Tongue (tissue), 2 donors: Measurements from ENCODE around the gene DDX51. TPM values are rescaled to one million over a fixed set of nuclear protein-coding genes. Genes with fewer than 3 reads are reported as not detected.
A peak's percentile ranks its signal among the peaks of the same experiment; 100 is the strongest.

Experiments
- DNase-seq: peaks from one replicate; pipeline ENCODE4 v3.0.0-alpha.2; 2015
- total RNA-seq: library from RNA; depleted of rRNA; stranded (reverse); fragments of >200 nt; gene quantifications from one replicate; pipeline ENCODE4 v1.2.3, GENCODE V29; 2014

The DDX51 gene
- total RNA-seq, 1 donor from 2014 or later, result 6.9 TPM

DNA sequence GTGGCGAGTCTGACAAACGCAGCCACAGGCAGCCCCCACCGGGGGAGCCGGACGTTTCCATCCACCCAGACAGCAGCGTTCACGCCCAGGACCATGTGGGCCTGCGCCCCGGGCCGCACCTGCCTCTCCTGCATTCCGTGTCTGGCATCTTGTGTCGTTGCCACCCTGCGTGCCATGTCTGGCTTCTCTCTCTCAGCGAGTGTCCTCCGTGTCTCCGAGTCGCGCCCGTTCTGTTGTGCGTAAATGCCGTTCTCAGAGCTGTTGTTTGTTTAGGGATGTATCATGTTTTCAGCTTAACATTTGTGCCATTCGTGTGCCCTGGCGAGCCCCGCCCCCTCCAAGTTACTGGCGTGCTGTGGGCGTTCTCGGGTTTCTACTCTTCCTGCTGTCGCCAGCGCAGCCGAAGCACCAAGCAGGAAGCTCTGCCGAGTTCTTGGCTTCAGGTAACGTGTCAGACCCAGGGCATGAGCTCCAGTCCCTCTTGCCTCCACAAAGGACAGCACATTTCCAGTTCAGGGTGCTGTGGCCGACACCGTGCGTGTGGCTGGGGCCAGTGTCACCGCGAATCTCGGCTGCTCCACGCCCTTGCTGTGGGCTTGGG lies 34.8 kb upstream of the DDX51 start:
- peak; percentile 31 for DNase-seq

DNA sequence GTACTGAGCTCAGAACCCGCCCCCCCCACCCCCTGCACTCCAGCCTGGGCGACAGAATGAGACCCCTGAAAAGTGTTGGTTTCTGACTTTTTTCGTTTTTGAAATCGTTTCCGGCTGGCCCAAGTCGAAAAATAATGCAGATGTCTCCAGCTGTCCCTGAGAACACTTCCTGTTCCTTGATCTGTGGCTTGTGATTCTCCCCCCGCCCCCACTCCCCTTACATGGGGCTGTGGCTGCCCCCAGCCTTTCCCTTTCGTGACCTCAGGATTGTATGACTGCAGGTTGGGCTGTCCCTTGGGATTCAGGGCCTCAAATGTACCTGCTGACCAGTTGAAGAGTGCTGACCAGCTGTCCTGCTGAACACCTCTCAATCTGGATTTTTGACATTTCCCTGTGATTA lies 34.2 kb upstream of the DDX51 start:
- DNase-seq, result no peak

DNA sequence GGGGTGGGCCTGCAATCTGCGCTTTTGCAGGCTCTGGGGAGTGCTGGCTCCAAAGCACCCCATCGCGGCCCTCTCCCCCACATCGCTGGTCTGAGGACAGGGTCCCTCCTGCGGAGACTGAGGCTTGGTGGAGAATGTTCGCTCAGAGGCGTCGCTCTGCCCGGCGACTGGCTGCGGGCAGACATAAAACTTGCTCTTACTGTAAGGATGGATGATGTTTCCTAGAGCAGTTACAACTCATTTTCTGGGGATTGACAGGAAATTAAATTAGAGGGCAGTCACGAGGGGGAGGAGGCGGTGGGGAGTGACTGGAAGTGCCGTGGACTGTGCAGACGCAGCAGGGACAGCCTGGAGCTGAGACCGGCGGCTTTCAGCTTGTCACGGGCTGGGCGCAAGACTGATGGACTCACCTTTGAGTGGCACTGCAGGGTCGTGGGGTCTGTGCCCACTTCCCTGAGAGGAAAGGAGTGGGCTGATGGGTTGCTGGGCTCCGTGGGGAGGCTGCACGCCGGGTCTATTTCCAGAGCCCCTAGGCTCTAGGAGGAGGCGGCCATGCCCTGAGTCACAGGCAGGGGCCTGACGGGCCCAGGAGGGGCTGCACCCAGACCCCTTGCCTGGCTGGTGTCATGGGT lies 32.9 kb upstream of the DDX51 start:
- DNase-seq, result no peak

DNA sequence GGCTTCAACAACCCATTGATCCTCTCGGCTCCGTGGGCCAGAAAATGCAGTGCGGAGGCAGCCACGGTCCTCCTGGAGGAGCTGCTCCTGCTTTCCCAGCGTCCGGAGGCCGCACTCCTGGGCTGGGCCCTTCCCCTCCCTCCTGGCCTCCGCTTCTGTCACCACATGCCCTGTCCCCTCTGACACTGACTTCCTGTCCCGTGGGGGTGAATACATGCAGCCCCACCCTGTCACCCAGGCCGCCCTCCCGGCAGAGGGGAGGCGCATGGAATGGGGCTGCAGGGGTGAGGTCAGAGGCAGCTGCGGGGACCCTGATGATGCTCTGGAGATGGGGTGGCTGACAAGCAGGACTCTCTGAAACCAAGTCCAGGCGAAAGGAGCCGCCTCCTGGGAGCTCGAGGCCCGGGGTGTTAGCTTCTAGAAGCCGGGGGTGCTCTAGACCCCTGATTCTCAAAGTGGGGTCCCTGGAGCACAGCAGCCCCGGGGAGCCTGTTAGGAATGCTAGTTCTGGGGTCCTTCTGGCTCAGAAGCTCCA lies 32.3 kb upstream of the DDX51 start:
- no peak for DNase-seq

DNA sequence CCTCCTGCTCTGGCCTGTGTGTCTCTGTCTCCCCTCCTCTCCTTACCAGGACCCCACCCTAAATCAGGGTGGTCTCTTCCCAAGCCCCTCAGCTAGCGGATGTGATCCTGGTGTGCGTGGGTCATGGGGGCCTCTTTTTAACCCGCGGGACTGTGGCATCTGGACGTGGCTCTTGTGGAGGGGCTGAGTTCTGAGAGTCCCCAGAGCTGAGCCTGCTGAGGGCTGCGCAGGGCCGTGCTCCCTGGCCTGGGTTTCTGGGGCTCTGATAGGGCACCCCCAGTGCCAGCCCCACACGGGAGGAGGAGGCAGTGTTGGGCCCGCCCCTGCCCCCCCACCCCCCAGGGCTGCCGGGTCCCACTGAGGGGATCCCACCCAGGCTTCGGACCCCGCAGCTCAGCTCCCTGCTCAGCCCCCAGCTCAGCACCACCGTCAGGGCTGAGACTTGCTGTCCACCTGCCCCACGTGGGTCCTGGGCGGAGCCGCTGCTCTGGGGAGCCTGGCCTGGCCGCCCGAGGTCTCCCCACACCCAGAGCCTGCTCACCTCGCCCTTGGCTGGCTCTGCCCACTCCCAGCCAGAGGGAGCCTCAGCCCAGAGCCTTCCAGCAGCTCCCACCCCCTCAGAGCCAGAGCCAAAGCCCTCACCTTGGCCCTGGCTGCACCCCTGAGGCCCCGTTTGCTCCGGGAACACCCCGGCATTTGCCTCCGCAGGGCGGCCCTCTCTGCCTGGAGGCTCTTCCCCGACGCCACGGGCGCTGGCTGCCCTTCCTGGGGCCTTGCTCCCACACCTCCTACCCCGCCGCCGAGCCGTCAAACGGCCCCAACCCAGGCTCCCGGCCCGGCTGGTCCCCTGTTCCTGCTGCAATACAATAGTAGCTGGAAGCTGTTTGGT lies 31.6 kb upstream of the DDX51 start:
- no peak for DNase-seq

DNA sequence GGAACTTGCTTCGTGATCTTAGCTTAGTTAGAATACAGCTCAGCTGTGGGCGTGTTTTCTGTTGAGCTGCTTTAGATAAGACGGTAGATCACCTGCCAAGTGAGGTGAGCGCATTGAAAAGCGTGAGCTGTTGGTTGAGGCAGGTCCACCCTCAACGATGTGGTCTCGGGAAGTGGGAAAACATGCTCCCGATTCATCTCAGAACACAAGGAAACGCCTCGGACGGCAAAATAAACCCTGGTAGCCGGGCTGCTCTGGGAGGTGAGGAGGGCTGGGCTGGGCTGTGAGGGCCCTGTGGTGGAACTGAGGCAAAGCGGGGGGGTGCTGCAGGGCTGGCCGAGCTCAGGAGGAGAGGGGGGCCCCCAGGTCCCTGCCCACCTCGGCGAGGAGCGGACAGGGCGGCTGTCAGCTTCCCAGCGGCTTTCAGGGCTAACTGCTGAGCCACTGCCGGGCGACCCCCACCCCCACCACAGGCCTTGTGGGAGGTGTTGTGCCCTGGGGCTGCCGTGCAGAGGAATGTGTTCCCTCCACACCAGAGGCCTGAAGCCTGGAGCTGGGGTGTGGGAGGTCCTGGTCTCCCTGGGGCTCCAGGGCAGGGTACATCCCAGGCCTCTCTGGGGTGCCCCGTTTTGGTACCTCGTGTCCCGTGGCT lies 30.8 kb upstream of the DDX51 start:
- no peak for DNase-seq

DNA sequence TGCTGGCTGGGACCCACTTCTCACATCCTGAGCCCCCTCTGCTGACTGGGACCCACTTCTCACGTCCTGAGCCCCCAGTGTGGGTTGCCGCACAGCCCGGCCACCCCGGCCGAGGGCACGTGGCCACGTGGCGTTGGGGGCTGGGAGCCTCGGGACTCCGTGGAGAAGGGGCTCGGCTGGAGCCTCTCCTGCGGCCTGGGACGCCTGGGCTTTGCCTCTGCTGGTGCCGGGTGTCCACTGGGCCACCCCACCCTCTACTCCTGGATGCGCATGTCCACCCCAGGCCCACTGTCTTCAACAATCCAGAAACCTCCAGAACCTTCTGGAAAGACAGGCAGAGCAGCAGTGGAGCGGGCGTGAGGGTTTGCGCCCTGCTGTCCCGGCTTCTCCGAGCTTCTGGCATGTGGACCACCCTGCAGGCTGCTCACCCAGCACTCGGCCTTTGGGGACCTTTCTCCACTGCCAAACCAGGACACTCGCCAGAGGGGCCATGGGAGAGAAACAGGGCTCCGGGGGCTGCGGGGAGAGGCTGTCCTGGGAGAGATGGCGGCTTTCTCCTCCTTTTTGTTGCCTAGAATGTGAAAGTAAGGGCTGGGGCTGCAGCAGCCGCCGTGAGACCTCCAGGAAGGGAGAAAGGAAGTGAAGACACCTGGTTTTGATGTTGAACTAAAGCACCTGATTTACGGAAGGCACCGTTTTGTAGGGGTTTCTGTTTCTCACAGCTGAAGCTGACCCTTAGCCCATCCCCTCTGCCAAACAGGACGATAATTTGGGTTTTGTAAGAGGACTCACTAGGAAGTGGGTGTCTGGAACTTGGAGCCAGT lies 30.1 kb upstream of the DDX51 start:
- no peak for DNase-seq

DNA sequence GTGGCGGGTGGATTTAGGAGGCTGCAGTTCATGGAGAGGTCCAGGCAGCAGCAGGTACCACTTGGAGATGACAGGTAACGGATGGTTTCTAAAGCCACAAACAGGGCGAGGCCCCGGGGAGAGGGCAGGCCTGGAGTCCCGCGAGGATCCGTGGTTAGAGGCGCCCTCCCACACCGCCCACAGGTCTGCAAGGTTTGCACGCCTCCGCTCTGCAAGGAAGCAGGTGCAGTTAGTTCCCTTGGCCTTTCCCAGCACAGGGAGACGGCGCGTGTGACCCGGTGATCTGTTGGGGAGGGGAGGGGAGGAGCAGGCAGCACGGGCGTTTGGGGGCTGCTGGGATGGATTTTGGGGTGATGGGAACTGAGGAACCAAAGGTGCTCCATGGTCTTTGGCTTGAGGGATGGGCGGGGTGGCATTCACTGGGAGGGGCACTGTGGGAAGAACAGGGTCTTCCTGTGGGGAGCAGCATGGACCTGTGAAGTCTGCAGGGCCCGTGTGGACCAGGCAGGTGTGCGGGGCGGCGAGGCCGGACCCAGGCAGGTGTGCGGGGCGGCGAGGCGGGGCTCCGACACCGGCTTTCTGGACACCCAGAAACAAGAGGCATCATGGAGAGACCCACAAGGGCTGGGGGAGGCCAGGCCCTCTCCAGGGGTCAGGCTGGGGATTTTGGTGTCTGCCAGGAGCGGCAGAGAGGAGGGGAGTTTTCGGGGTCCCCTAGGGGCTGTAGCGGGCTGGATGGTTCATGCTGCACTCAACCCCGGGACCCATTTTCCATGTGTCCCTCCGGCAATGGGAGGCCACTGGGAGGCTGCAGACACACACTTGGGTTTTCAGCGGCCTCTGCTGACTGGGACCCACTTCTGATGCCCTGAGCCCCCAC lies 29.3 kb upstream of the DDX51 start:
- no peak for DNase-seq

DNA sequence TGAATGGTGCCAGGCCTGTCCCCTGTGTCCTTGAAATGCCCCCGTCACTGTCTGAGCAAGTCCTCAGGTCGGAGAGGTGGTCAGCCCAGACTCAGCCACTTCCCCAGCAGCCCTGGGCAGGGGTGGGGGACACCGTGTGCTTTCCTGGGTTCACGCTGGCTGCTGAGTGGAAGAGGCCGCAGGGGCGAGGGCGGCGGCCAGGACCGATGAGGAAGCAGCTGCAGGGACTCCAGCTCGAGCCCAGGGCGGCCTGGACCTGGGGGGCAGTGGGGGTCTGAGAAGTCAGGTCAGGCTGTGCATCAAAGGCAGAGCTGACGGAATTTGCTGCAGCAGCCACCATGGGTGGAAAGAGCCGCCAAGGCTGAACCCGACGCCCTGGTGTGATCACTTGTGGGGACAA lies 28.5 kb upstream of the DDX51 start:
- no peak for DNase-seq

DNA sequence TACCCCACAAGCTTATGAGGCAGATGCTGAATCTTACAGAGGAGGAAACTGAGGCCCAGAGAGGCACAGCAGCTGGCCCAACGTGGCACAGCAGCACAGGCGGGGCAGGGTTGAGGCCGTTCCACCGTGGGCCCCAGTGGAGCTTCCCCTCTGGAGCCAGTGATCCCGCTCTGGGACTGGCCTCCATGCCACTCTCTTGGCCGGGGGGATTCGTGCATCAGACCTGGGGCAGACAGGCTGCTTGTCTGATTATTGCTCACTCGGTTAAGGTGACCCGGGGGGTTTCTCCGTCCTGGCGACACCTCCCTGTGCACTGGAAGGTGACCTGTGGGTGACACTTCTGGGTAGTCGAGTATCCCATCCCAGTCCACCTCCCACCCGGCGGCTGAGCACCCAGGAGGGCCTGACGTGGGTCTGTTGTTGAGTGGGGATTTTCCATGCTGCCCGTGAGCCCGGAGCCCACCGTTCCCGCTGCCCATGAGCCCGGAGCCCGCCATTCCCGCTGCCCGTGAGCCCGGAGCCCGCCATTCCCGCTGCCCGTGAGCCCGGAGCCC lies 27.9 kb upstream of the DDX51 start:
- no peak for DNase-seq

DNA sequence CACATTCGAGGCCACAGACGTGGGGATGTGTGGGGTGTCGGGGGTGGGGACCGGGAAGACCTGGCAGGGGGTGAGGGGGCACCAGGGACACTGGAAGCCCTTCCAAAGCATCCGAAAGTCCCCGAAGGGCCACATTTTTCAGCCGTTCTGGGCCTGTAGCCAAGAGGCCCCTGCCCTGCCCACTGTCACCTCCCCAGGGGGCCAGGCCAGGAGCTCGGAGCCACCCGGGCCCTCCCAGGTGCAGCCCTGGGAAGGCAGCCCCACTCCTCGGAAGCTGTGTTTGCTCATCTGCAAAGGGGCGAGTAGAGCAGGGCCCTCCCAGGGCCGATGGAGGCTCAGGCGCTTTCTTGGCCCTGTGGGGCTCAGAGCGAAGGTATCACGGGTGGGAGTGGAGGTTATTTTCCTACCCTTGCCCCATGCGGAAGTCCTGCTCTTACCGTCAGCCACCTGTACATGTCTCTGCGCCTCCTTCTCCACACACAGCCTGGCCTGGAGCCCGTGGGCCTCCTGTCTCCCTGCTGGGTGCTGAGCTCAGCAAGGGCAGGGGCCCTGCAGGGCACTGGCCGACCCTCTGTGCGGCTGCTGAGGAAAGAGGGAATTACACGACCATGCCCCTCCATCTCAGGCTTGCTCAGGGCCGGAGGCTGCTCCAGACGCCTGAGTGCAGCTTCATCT lies 27.3 kb upstream of the DDX51 start:
- no peak for DNase-seq

DNA sequence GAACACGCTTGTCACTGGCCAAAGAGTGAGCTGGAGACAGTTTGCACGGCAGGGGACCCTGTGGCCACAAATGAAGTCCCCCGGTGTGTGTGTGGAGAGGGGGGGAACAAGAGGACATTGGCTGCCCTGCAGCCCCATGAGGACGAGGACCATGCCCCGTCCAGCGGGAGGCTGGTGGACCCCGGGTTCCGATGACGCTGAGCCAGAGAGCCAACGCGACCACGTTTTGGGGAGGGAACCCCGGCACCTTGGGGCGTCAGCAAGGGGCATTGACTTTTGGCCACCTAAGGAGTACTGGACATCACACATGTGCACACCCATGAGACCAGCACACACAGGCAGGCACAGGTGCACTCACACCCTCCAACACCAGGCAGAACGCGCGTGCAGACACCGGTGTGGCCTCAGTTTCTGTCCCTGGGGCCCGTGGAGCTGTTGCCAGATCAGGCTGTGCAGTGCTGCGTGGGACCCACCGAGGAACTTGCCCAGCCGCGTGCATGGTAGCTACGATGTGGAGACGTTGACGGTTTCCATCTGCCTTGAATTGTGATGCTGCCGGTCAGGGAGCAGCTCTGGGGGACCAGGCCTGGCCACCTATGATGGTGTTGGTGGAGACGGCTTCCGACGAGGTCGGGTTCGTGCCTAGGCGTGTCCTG lies 26.6 kb upstream of the DDX51 start:
- DNase-seq, result no peak

DNA sequence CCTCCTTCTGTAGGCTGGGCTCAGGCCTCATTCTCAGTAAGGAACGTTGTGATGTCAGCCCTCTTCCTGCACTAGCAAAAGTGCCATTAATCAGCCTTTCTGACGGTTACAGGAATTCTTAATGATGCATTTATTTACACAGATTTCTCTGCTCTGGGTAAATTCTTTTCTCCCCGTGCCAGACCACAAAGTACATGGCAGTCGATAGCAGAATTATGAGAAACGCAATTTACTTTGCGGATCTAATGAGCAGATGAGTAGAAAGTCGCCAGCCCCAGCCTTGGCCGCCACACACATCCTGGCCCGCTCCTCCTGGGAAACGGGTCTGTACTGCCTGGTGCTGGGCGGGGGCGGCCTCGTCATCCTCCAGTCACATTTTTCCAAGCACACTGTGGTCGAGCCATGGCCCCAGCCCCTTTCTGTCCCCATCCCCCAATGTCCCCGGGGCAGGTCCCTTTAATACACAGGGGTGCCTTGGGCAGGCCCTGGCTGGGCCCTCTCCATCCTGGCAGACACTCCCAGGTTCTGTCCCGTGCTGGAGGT lies 26.0 kb upstream of the DDX51 start:
- peak; percentile 26 for DNase-seq

DNA sequence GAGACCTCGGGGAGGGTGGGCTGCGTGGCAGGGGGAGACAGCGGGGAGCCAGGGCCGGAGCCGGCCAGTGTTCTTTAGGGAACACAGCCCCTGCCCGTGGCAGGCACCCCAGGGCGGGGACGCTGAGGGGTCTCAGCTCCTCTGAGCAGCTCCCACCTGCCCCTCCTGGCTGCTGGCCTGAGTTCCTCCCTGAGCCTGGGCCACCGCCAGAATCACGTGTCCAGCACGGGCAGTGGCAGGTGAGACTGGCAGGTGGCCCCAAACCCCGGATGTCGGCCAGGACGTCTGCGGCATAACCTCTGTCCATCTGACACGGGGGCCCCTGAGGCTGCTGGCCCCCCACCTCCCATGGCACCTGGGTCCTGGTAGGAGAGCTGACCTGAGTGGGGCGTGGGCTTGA lies 25.3 kb upstream of the DDX51 start:
- DNase-seq, result no peak

DNA sequence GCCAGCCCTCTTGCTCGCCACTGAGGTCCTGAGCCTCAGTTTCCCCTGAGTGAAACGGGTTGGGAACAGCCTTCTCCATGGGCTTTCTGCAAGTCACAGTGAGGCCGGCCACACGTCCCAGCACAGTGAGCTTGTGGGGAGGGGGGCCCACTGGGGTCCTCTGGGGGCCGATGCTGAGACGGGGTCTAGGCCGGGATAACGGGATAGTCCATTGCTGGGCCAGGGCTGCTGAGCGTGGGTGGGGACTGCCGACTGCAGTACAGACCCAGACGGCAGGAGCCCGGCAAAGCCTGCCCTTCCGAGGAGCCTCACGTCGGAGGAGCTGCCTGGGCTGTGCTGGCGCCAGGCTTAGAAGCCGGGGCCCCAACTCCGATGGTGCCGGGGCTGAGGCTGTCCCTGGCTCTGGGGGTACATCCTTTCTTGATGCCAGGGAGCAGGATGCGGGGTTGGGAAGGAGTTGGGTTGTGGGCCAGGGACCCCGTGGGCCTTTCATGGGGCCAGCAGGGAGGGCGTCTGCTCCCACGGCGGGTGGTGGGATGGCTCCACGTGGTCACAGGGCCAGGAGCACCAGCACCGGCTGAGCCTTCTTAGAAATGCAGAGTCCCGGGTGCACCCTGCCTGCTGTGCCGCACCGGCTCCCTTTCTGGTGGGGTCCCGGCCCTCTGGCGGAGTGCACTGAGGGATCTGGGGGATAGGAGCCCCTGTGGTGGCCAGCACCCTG lies 24.4 kb upstream of the DDX51 start:
- DNase-seq, result no peak

DNA sequence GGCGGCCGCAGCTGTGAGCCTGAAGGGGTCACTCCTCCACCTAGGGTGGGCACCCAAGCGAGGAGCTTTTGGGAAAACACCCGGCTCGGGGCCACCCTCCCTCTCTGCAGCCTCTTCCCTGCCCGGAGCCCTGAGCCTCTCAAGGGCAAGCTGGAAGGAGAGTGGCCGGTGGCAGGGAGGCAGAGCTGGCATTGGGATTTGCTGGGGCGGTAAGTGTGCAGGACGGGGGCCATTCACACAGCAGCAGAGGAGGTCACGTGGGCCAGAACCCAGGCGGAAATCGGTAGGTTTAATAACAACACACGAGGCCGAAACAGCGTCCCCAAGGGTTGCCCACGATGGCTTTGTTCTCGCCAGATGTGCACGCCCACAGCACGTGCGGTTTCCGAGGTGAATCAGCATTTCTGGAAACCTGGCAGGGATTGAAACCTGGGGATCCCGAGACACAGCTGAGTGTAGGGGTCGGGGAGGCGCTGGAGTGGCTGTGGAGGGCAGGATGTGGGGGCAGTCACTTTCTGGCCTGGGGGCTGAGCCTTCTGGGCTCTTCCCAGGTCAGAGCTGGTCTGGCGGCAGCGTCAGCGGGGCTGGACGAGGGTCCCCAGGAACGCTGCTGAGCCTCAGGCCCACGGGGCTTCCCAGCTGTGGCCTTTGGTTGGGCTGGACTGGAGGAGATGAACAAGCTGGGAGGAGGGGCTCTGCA lies 23.6 kb upstream of the DDX51 start:
- DNase-seq, result no peak

DNA sequence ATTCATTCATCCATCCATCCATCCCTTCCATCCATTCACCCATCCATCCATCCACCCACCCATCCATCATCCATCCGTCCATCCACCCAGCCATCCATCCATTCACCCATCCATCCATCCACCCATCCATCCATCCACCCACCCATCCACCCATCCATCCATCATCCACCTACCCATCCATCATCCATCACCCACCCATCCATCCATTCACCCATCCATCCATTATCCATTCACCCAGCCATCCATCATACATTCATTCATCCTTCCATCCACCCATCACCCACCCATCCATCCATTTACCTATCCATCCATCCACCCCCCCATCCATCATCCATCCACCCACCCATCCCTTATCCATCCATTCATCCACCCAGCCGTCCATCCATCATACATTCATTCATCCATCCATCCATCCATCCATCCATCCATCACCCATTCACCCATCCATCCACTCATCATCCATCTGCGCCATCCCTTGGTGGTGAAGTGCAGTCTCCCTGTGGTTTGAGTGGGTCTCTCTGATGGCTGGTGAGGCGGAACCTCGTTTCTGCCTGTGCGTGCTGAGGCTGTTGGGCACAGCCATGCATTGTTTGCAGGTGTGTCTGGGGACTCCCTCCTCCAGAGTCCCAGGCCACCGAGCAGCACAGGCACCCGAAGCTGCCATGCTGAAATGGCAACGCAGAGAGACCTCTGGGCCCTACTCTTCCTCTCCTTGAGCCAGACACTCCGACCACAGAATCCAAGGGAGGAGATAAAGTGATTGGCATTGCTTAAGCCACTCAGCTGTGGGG lies 22.9 kb upstream of the DDX51 start:
- DNase-seq, result no peak
